Ascending aorta (tissue), 2 donors: ENCODE measurements around the gene KRTAP19-8. TPM values are rescaled to one million over a fixed set of nuclear protein-coding genes. Genes with fewer than 3 reads are reported as not detected.

ENCODE experiments used
- DNase-seq, 2 donors: peaks; one replicate each; pipeline ENCODE4 v3.0.0-alpha.2; 2019; ENCODE audit warnings: low spot score in 2 of 2
- H3K27ac ChIP-seq, 2 donors: fragments of 200-600 bp; sonication (generic); one replicate each; pipeline ENCODE4 v1.5.1; 2016 to 2017; ENCODE audit warnings: mild to moderate bottlenecking in 1 of 2
- H3K27me3 ChIP-seq: fragments of 200-600 bp; sonication (generic); one replicate; pipeline ENCODE4 v1.5.1; 2017
- H3K36me3 ChIP-seq, 2 donors: fragments of 200-600 bp; sonication (generic); one replicate each; pipeline ENCODE4 v1.5.1; 2016
- H3K4me1 ChIP-seq, 2 donors: fragments of 200-600 bp; sonication (generic); one replicate each; pipeline ENCODE4 v1.5.1; 2016 to 2017; ENCODE audit warnings: mild to moderate bottlenecking in 1 of 2
- H3K4me3 ChIP-seq, 2 donors: fragments of 200-600 bp; sonication (generic); one replicate each; pipeline ENCODE4 v1.5.1; 2016 to 2017; ENCODE audit warnings: mild to moderate bottlenecking in 1 of 2
- H3K9me3 ChIP-seq, 2 donors: fragments of 200-600 bp; sonication (generic); one replicate each; pipeline ENCODE4 v1.5.1; 2016
- intact Hi-C: fragments of 100-400 bp; cut with DNase I; formaldehyde crosslinking; loops from one replicate; pipeline ENCODE4 v1.15.1; 2023
- total RNA-seq: library from RNA; depleted of rRNA; stranded (reverse); fragments of >200 nt; gene quantifications from one replicate; pipeline ENCODE4 v1.1.0, GENCODE V29; 2016
- TF ChIP-seq, protein P1 (sequence below), 3 experiments: fragments of 200-600 bp in 2 of 3; fragments of 450-650 bp in 1 of 3; sonication (generic) in 2 of 3; IDR thresholded peaks; one replicate each; pipeline ENCODE4 v1.5.1; 2016 to 2019; ENCODE audit warnings: antibody characterized with exemption in 3 of 3, mild to moderate bottlenecking in 1 of 3, moderate library complexity in 1 of 3

KRTAP19-8 gene
- total RNA-seq, 1 donor from 2014 or later, result not detected

DNA sequence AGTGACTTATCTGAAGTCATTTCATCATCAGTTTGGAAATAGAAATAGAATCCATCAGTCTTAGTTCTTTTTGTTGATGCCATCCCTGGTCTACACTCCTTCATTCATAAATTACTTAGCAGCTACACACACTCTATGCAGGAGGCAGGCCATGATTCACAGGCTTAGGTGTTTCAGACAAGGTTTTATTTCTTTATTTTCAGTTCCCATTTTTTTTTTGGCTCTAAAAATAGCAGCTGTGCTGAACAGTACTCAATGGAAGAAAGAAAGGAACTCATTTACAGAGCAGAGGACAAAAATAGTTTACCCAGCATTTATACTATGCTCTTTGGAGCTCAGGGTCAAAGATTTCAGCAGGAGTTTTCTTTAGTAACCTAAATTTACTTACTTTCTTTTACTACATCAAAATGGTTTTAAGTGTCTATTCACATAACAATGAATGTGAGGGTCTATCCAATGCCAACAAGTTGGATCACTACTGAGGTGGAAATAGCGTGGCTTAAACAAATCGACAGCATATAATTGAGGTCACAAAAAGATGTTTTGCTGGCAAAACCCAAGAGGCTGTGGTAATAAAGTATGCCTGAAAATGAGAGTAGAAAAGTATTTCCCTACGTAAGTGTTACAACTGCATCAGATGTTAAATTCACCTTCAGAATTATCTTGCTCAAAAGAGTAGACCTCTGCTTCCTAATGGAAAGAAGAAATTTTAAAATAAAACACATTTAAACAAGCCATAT is 7.7 kb downstream of the KRTAP19-8 start:
- H3K27me3 ChIP-seq, result no peaks in the 10 kb centered on the region

GRCh38 chr21:31023680-31024079 is 14.6 kb downstream of the KRTAP19-8 start:
- no peaks in the 10 kb centered on the region for H3K27me3 ChIP-seq
- no peak for DNase-seq
- H3K9me3 ChIP-seq, result no peaks in the 10 kb centered on the region
- no peak overlapping the region for H3K4me3 ChIP-seq
- intact Hi-C loops, result no loop called here
- no peaks in the 10 kb centered on the region for H3K36me3 ChIP-seq
- TF ChIP-seq, protein P1, sequence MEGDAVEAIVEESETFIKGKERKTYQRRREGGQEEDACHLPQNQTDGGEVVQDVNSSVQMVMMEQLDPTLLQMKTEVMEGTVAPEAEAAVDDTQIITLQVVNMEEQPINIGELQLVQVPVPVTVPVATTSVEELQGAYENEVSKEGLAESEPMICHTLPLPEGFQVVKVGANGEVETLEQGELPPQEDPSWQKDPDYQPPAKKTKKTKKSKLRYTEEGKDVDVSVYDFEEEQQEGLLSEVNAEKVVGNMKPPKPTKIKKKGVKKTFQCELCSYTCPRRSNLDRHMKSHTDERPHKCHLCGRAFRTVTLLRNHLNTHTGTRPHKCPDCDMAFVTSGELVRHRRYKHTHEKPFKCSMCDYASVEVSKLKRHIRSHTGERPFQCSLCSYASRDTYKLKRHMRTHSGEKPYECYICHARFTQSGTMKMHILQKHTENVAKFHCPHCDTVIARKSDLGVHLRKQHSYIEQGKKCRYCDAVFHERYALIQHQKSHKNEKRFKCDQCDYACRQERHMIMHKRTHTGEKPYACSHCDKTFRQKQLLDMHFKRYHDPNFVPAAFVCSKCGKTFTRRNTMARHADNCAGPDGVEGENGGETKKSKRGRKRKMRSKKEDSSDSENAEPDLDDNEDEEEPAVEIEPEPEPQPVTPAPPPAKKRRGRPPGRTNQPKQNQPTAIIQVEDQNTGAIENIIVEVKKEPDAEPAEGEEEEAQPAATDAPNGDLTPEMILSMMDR (IDR thresholded peaks at IDR 0.05), result no peak
- no peak overlapping the region for H3K27ac ChIP-seq
- H3K4me1 ChIP-seq, result no peaks in the 10 kb centered on the region

More for the DNA sequence above, 7.7 kb downstream of the KRTAP19-8 start:
- TF ChIP-seq, protein P1 (IDR thresholded peaks at IDR 0.05), result no peak
- no peaks in the 10 kb centered on the region for H3K4me1 ChIP-seq
- no peak for DNase-seq
- intact Hi-C loops, result no loop called here
- H3K9me3 ChIP-seq, result no peaks in the 10 kb centered on the region
- no peaks in the 10 kb centered on the region for H3K36me3 ChIP-seq
- H3K27ac ChIP-seq, result no peak overlapping the region
- H3K4me3 ChIP-seq, result no peak overlapping the region

- no peaks in the 10 kb centered on the region for H3K9me3 ChIP-seq
- intact Hi-C loops, result no loop called here
Observed at GRCh38 chr21:31022306-31022705, 16.0 kb downstream of the KRTAP19-8 start.

GRCh38 chr21:31018232-31018631 is 20.0 kb downstream of the KRTAP19-8 start:
- Histone ChIP-seq H3K27ac (no peak overlapping the region), H3K36me3 (no peaks in the 10 kb centered on the region), H3K9me3 (no peaks in the 10 kb centered on the region), H3K4me3 (no peak overlapping the region), H3K27me3 (no peaks in the 10 kb centered on the region), H3K4me1 (no peaks in the 10 kb centered on the region)
- intact Hi-C loops, result no loop called here
- TF ChIP-seq, protein P1 (IDR thresholded peaks at IDR 0.05), result no peak
- no peak for DNase-seq

More at GRCh38 chr21:31022306-31022705, 16.0 kb downstream of the KRTAP19-8 start:
- H3K27ac ChIP-seq, result no peak overlapping the region
- DNase-seq, result no peak
- no peaks in the 10 kb centered on the region for H3K36me3 ChIP-seq
- no peak overlapping the region for H3K4me3 ChIP-seq
- H3K27me3 ChIP-seq, result no peaks in the 10 kb centered on the region
- TF ChIP-seq, protein P1 (IDR thresholded peaks at IDR 0.05), result no peak
- no peaks in the 10 kb centered on the region for H3K4me1 ChIP-seq

DNA sequence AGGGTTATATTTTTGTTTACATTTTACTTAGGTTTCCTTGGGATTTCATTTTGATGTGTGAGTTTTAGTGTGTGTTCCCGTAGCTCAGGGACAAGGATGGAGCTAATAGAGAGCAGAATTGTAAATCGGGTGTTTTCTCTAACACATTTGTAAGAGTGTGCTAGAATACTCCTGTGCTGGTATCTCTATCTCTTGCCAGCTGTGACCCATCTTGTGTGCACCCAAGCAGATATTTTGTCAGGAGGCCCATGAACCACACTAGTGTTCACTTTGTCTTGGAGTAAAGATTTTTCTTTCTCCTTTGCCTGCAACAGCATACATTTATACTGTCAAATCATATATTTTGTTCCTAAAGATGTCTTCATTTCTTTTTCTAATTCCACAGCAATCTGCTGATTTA is 23.4 kb downstream of the KRTAP19-8 start:
- intact Hi-C loops, result no loop called here
- Histone ChIP-seq H3K4me1 (no peaks in the 10 kb centered on the region), H3K27ac (no peak overlapping the region), H3K9me3 (no peaks in the 10 kb centered on the region), H3K27me3 (no peaks in the 10 kb centered on the region), H3K36me3 (no peaks in the 10 kb centered on the region), H3K4me3 (no peak overlapping the region)
- TF ChIP-seq, protein P1 (IDR thresholded peaks at IDR 0.05), result no peak
- DNase-seq, result no peak
